Measurements from ENCODE around the gene TMEM63A.

Gene TMEM63A

DNA sequence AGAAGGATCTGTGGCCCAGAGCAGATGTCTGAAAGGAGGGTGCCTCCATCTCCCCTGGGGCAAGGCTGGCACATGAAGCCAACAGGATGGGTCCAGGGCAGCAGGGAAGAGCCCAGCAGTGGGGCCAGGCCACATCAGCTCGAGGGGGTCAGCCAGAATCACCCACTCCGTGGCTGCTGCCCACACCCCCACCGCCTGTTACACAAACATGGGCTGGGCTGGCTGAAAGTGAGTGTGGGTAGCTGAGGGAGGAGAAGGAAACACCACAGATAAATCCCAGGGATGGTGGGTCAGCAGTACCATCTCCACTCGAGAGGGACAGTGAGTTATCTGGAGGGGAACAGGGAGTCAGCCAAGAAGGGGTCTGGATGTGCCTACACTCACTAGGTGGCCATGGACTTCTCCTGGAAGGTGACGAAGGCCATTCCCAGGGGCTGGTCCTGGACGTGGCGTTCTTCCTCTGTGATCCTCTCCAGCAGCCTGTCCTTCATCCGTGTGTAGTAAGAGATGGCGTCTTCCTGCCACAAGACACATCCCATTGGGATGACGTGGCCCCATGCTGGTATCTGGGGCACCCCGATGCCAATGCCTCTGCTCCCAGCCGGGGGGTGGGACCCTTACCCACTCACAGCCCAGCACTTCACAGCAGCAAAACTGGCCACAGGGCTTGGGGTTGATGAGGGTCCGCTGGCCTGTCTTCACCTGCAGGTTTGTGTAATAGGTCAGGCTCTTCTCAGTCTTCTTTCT lies 20.2 kb downstream of the TMEM63A start:
- in situ Hi-C loops (cut with HindIII; ENCODE audit: low sequenced_read_pairs): no loop called here
- no peak overlapping the region for H3K4me3 ChIP-seq (ENCODE audit: low read depth, low read length)
- TF ChIP-seq, protein P1, sequence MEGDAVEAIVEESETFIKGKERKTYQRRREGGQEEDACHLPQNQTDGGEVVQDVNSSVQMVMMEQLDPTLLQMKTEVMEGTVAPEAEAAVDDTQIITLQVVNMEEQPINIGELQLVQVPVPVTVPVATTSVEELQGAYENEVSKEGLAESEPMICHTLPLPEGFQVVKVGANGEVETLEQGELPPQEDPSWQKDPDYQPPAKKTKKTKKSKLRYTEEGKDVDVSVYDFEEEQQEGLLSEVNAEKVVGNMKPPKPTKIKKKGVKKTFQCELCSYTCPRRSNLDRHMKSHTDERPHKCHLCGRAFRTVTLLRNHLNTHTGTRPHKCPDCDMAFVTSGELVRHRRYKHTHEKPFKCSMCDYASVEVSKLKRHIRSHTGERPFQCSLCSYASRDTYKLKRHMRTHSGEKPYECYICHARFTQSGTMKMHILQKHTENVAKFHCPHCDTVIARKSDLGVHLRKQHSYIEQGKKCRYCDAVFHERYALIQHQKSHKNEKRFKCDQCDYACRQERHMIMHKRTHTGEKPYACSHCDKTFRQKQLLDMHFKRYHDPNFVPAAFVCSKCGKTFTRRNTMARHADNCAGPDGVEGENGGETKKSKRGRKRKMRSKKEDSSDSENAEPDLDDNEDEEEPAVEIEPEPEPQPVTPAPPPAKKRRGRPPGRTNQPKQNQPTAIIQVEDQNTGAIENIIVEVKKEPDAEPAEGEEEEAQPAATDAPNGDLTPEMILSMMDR (IDR thresholded peaks at IDR 0.05; ENCODE audit: low read depth, low read length): no peak
- DNase-seq (ENCODE audit: low read depth, low spot score): no peak

DNA sequence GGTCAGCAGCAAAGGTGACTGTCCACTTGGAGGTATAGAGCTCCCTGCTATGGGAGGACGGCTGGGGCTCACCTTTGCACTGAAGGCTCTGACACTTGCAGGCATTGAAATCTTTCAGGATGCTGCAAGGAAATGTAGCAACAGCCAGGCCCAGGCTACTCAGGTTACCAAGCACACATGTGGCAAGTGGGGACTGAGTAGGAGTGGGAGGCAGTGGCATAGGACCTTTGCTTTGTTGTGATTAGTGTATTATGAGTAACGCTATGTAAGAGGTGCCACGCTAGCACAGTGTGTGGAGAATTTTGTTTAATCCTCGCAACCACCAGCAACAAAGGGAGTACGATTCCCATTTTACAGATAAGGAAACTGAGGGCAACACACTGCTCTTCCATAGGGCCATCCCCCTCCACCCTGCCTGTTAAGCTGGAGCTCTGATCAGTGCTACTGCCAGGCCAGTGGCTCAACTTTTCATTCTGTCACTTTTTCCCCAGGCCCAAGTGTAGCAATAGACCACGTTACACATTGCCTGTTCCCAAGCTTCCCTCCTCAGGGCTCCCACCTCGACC lies 21.2 kb downstream of the TMEM63A start:
- TF ChIP-seq, protein P1 (IDR thresholded peaks at IDR 0.05; ENCODE audit: low read depth, low read length): no peak
- no peak for DNase-seq (ENCODE audit: low read depth, low spot score)
- no peak overlapping the region for H3K4me3 ChIP-seq (ENCODE audit: low read depth, low read length)
- in situ Hi-C loops (cut with HindIII; ENCODE audit: low sequenced_read_pairs): no loop called here

DNA sequence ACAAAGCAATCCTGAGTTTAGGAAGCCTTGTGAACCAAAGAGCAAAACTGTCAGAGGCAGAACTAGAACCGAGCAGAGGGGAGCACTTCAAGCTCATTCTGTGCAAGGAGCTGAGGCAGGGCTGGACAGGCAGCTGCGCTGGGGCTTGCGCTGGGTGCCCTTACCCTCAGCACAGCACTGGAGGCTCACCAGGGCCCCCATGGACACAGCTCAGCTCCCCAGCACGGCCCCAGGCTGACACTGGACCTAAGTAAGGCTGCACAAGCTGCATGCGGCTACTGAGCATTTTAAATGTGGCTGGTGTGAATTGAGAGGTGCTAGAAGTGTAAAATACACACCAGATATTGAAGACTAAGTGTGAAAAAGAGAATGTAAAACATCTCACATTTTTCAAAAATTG lies 22.1 kb downstream of the TMEM63A start:
- in situ Hi-C loops (cut with HindIII; ENCODE audit: low sequenced_read_pairs): no loop called here
- H3K4me3 ChIP-seq (ENCODE audit: low read depth, low read length): no peak overlapping the region
- DNase-seq (ENCODE audit: low read depth, low spot score): no peak
- TF ChIP-seq, protein P1 (IDR thresholded peaks at IDR 0.05; ENCODE audit: low read depth, low read length): no peak

DNA sequence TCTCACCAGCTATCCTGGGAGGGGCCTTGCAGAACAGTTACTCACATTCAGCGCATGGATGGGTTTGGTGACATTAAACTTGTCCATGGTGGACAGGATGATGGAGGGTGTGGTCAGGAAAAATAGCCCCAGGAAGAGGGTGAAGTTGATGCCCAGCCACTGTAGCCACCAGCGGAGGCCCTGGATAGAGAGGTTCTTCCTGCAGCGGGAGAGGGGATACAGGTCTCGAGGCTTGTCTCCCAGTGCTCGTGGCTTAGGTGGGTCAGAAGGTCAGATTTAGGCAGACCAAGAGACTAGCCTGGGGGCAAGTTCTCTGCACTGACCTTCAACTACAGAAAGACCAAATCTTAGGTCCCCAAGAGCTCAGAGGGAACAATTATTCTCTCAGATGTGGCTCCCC lies 23.0 kb downstream of the TMEM63A start:
- H3K4me3 ChIP-seq (ENCODE audit: low read depth, low read length): no peak overlapping the region
- TF ChIP-seq, protein P1 (IDR thresholded peaks at IDR 0.05; ENCODE audit: low read depth, low read length): no peak
- in situ Hi-C loops (cut with HindIII; ENCODE audit: low sequenced_read_pairs): no loop called here
- DNase-seq (ENCODE audit: low read depth, low spot score): no peak

DNA sequence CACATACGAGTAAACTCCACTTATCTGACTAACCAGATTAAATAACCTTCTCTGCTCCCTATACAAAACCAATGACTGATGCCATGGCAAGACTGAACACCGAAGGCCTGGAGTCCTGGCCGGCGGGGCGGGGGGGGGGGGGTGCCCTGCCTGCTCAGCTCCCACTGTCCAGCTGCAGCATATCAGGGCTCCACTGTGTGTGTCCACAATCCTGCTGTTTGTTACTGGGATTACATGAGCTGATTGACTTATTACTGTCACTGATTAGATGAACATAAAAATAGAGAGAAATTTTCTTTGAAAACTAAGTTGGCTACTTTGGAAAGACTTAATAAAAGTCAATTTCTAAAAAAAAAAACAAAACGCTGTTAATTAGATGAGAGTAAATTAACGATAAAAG lies 24.9 kb downstream of the TMEM63A start:
- in situ Hi-C loops (cut with HindIII; ENCODE audit: low sequenced_read_pairs): no loop called here
- TF ChIP-seq, protein P1 (IDR thresholded peaks at IDR 0.05; ENCODE audit: low read depth, low read length): no peak
- no peak for DNase-seq (ENCODE audit: low read depth, low spot score)
- no peak overlapping the region for H3K4me3 ChIP-seq (ENCODE audit: low read depth, low read length)

DNA sequence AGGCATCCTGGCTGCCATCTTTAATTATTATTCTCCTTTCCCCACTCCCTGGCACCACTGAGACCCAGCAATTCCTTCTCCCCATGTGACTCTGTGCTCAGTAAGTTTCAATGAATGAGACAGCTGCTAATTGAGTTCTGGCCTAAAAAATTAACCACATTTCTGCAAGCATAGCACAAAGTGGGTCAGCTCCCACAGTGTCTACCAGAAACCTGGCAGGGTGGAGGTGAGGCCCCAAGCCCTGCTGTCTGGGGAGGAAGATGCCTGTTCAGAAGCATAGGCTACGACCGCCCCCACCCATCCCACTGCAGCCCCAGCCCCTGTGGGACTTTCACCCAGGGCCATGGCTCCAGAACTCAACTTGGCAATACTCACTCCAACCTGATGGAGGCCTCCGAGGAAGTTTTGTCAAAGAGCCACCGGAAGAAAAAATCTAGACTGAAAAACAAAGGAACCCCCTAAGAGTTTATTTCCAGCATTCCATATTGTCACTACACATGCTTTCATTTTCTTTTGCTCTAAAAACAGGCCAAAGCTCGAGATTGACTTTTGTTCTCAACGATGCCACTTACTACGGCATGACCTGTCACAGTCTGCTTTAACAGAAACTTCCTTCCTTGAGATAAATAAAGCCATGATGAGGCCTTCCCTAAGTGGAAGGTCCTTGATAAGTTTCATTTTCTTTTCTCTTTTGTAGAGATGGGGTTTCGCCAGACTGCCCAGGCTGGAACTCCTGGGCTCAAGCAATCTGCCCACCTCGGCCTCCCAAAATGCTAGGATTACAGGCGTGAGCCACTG lies 26.5 kb downstream of the TMEM63A start:
- no peak overlapping the region for H3K4me3 ChIP-seq (ENCODE audit: low read depth, low read length)
- in situ Hi-C loops (cut with HindIII; ENCODE audit: low sequenced_read_pairs): no loop called here
- DNase-seq (ENCODE audit: low read depth, low spot score): no peak

More for the DNA sequence above, 26.5 kb downstream of the TMEM63A start:
- TF ChIP-seq, protein P1 (IDR thresholded peaks at IDR 0.05; ENCODE audit: low read depth, low read length): no peak

Measured in astrocyte of the spinal cord (primary cell).